MCF 10A (cell line): ENCODE measurements around the gene PALM2AKAP2. TPM values are rescaled to one million over a fixed set of nuclear protein-coding genes. Genes with fewer than 3 reads are reported as not detected.

ENCODE experiments used
- BruUV-seq: library from RNA; stranded (reverse); fragments of 400-500 nt; replicated peaks from 2 replicates; lab custom pipeline; 2021; lab: Mats Ljungman, UMichigan
- CTCF ChIA-PET: fragments of 300-600 bp; sonication (Branson Sonifier 250); formaldehyde crosslinking; extraction: SDS; loops from one replicate; lab custom pipeline; 2021; ENCODE audit warnings: antibody characterized with exemption, inconsistent platforms; lab: Yijun Ruan, JAX
- POLR2A ChIA-PET: fragments of 300-600, 350-650 bp; sonication (Branson Sonifier 250); formaldehyde crosslinking; extraction: SDS; loops from one replicate; lab custom pipeline; 2020; ENCODE audit warnings: antibody characterized with exemption, inconsistent platforms; lab: Yijun Ruan, JAX
- DNase-seq: peaks from one replicate; pipeline ENCODE4 v3.0.0-alpha.2; 2018; ENCODE audit not compliant: unreplicated experiment
- H3K27ac Mint-ChIP-seq: one replicate; pipeline ENCODE4 v1.8.0; 2022; ENCODE audit warnings: mild to moderate bottlenecking, low read depth, mixed read lengths; ENCODE audit not compliant: unreplicated experiment
- H3K27me3 Mint-ChIP-seq: one replicate; pipeline ENCODE4 v1.8.0; 2022; ENCODE audit warnings: mixed read lengths; ENCODE audit not compliant: insufficient read depth, unreplicated experiment
- H3K36me3 Mint-ChIP-seq: one replicate; pipeline ENCODE4 v1.8.0; 2022; ENCODE audit warnings: mild to moderate bottlenecking, moderate library complexity, mixed read lengths; ENCODE audit not compliant: insufficient read depth, unreplicated experiment
- H3K4me1 Mint-ChIP-seq: one replicate; pipeline ENCODE4 v1.8.0; 2022; ENCODE audit warnings: mixed read lengths; ENCODE audit not compliant: insufficient read depth, unreplicated experiment
- H3K4me3 Mint-ChIP-seq: one replicate; pipeline ENCODE4 v1.8.0; 2022; ENCODE audit warnings: mild to moderate bottlenecking, moderate library complexity, mixed read lengths; ENCODE audit not compliant: unreplicated experiment
- H3K9me3 Mint-ChIP-seq: one replicate; pipeline ENCODE4 v1.8.0; 2022; ENCODE audit warnings: mixed read lengths; ENCODE audit not compliant: unreplicated experiment
- CTCF ChIP-seq: fragments of 200-600 bp; IDR thresholded peaks from one replicate; pipeline ENCODE4 v1.8.0; 2022; ENCODE audit warnings: antibody characterized with exemption, mild to moderate bottlenecking; ENCODE audit not compliant: unreplicated experiment
- intact Hi-C: fragments of 100-400 bp; cut with micrococcal nuclease; formaldehyde crosslinking; loops from 2 replicates; pipeline ENCODE4 v1.14.1; 2022
- total RNA-seq: library from RNA; stranded (reverse); gene quantifications from 2 replicates; pipeline ENCODE4 v1.2.3, GENCODE V29; 2022

PALM2AKAP2 gene
- total RNA-seq, 1 experiment from 2014 or later: 5.3 TPM

GRCh38 chr9:109735801-109736200 is 44.2 kb upstream of the PALM2AKAP2 start:
- BruUV-seq: no TSS peak
- ChIA-PET CTCF (interaction anchor here (0.5 to 0.6 kb wide), 3 partner anchors 60 to 555 kb away, joined by 3 to 5 read pairs (median 4); no protein-coding TSS in a partner anchor), POLR2A (interaction anchor here (1.2 kb wide), 1 partner anchor 178 kb away, joined by 3 read pairs; no protein-coding TSS in a partner anchor)

GRCh38 chr9:109737295-109737694 is 42.7 kb upstream of the PALM2AKAP2 start:
- no TSS peak for BruUV-seq
- Mint-ChIP-seq H3K4me1 (peaks cover 26% of the 10 kb centered on the region), H3K36me3 (no peaks in the 10 kb centered on the region), H3K27ac (no peak overlapping the region), H3K27me3 (peaks cover 7% of the 10 kb centered on the region), H3K9me3 (no peaks in the 10 kb centered on the region), H3K4me3 (no peak overlapping the region)
- TF ChIP-seq CTCF: no peak
- ChIA-PET POLR2A (no interaction called here), CTCF (interaction anchor here (0.5 to 0.6 kb wide), 2 partner anchors 166 to 315 kb away, joined by 3 read pairs; no protein-coding TSS in a partner anchor)
- DNase-seq: no peak
- intact Hi-C loops: no loop called here

More at GRCh38 chr9:109735801-109736200, 44.2 kb upstream of the PALM2AKAP2 start:
- H3K36me3 Mint-ChIP-seq: no peaks in the 10 kb centered on the region
- no peak for DNase-seq
- no peak for TF ChIP-seq CTCF
- no peaks in the 10 kb centered on the region for H3K27me3 Mint-ChIP-seq
- intact Hi-C loops: no loop called here
- no peak overlapping the region for H3K4me3 Mint-ChIP-seq
- peaks cover 31% of the 10 kb centered on the region for H3K4me1 Mint-ChIP-seq
- no peaks in the 10 kb centered on the region for H3K9me3 Mint-ChIP-seq
- H3K27ac Mint-ChIP-seq: no peak overlapping the region

GRCh38 chr9:109739760-109740159 is 40.2 kb upstream of the PALM2AKAP2 start:
- no peaks in the 10 kb centered on the region for H3K9me3 Mint-ChIP-seq
- H3K27ac Mint-ChIP-seq: no peak overlapping the region
- H3K36me3 Mint-ChIP-seq: no peaks in the 10 kb centered on the region
- no peak for TF ChIP-seq CTCF
- intact Hi-C loops: no loop called here
- H3K4me1 Mint-ChIP-seq: peaks cover 5% of the 10 kb centered on the region
- ChIA-PET CTCF (interaction anchor here (0.5 to 1.1 kb wide), 2 partner anchors 41 to 267 kb away, joined by 3 read pairs; no protein-coding TSS in a partner anchor), POLR2A (no interaction called here)
- no TSS peak for BruUV-seq
- peaks cover 13% of the 10 kb centered on the region for H3K27me3 Mint-ChIP-seq
- no peak overlapping the region for H3K4me3 Mint-ChIP-seq
- DNase-seq: no peak

DNA sequence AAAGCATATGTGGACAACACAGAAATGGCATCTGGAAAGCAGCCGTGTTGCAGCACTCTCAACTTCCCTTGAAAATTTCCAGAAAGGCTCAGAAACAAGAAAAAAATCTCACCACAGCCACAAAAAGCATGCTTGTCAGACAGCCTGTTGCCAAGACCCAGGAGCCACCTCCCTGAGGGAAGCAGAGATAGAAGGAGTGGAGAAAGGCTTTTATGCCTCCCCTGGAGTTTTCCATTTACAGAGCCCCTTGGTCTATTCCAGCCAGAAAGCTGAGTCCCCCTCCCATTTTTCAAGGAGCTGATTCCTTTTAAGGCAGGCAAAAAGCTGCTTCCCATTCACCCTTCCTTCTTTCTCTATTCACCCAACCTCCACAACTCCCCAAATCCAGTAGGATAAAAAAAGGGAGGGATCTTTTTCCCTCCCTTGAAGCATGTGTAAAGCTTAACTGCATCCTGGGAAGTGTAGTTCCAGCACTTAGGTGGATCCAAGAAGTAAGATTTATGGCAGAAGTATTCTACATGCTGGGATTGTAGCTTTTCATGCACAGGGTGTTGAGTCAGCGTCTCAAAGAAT is 37.1 kb upstream of the PALM2AKAP2 start:
- no peak for DNase-seq
- ChIA-PET CTCF (no interaction called here), POLR2A (no interaction called here)
- no TSS peak for BruUV-seq
- Mint-ChIP-seq H3K27ac (no peak overlapping the region), H3K4me1 (peaks cover 5% of the 10 kb centered on the region), H3K4me3 (no peak overlapping the region), H3K36me3 (no peaks in the 10 kb centered on the region), H3K27me3 (peaks cover 13% of the 10 kb centered on the region), H3K9me3 (no peaks in the 10 kb centered on the region)
- TF ChIP-seq CTCF: no peak
- intact Hi-C loops: no loop called here
